ENCODE results near the gene ERCC2. TPM values are rescaled to one million over a fixed set of nuclear protein-coding genes. Genes with fewer than 3 reads are reported as not detected.
"Not testable (repeated sequence)": the region's sequence is repeated elsewhere in the genome, so short reads cannot be mapped to it uniquely, and the experiment has no call there.

The ERCC2 gene
- total RNA-seq, 1 experiment from 2014 or later, result 51.7 TPM

DNA sequence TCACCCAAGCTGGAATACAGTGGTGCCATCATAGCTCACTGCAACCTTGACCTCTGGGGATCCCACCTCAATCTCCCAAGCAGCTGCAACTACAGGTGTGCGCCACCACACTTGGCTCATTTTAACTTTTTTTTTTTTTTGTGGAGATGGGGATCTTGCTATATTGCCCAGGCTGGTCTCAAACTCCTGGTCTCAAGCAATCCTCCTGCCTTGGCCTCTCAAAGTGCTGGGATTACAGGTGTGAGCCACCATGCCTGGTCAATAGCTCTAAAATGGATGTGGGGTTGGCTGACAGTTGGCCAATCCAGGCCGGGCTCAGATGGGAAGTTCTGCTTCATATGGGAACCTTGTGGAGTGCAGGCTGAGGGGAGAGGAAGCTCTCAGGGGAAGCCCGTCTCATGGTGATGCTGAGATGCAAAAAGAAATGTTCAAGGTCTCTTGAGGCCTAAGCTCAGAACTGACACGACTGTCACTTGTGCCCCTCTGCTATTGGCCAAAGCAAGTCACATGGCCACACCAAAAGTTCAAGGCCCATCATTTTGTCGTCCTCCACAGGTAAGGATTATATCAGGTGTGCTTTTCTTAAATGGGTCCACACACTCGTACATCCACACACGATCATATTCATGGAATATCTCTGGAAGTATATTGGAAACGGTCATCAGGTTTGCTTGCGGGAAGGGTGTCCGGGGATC is 36.6 kb downstream of the ERCC2 start:
- DNase-seq (ENCODE audit: low read depth), result no peak

DNA sequence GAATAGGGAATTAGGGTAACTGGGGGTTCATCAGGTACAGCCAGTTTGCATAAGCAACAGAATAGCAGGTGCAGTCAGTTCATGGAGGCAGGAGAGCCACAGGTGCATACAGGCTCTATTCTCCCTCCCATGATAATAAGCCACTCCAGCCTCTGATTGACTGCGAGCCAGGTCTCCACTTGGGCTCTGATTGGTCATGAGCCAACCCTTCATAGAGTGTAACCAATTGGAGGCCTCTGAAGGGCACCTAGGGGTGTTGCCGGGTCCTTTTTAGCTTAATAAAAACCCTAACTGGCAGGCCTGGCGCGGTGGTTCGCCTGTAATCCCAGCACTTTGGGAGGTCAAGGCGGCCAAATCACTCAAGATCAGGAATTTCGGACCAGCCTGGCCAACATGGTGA is 39.0 kb downstream of the ERCC2 start:
- no peak for DNase-seq (ENCODE audit: low read depth)

DNA sequence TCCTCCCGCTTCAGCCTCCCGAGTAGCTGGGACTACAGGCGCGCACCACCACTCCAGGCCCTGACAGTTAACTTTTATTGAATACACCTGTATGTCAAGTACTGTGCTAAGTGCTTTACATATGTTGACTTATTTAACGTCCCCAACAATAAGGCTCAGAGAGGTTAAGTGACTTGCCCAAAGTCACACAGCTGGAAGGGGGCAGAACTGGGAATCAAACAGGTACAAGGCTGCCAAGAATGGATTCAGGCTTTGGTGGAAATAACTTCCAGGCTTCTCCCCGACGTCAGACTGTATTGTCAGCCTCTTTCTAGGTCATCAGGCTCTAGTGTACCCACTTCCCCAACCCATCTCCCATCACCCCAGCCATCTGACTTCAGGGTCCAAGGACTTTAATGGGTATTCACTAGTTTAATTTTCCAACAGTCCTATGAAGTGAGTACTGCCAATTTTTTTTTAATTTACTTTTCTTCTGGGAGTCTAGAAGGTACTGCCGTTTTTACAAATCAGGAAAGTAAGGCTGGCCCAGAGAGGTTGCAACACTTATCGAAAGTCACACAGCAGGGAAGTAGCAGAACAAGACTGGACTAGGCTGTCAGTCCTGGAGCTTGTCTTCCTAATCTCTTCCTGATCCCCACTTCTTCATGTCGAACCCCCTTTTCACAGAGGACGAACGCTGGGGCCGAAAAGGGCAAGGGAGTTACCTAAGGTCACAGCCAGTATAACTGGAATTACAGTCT is 42.8 kb downstream of the ERCC2 start:
- no peak for DNase-seq (ENCODE audit: low read depth)

DNA sequence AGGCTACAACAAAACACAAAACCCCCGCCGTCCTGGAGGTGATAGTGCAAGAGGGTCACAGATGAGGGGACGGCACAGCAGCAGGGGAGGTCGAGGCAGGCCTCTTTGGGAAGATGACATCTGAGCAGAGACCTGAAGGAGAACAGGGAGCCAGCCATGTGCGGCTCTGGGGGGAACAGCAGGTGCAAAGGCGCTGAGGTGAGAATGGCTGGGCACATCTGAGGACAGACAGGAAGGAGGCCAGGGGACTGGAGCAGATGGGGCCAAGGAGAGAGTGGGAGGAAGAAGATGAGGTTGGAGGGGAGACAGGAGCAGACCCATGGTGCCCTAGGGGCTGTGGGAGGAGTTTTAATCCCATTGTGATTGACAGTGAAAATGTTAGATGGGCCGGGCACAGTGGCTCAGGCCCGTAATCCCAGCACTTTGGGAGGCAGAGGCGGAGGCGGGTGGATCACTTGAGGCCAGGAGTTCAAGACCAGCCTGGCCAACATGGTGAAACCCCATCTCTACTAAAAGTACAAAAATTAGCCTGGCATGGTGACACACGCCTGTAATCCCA is 45.9 kb downstream of the ERCC2 start:
- DNase-seq (ENCODE audit: low read depth), result no peak

DNA sequence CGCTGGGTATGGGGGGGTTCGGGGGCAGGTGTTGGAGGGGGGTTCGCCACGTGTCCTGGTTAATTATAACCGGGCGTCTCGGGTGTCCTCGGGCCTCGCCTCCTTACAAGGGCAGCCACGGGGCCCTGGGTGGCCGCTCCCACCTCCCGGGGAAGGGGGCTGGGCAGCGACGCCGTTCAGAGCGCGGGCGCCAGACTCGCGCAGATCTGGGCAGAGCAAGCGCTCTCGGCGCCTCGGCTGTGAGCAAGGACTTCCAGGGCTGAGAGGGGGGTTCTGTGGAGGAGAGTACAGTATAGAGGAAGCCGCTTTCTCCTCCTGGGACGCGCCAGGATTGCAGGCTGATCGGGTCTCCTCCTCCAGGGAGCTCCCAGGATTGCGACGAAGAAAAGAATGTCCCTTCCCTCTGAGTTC is 46.7 kb downstream of the ERCC2 start:
- no peak for DNase-seq (ENCODE audit: low read depth)

DNA sequence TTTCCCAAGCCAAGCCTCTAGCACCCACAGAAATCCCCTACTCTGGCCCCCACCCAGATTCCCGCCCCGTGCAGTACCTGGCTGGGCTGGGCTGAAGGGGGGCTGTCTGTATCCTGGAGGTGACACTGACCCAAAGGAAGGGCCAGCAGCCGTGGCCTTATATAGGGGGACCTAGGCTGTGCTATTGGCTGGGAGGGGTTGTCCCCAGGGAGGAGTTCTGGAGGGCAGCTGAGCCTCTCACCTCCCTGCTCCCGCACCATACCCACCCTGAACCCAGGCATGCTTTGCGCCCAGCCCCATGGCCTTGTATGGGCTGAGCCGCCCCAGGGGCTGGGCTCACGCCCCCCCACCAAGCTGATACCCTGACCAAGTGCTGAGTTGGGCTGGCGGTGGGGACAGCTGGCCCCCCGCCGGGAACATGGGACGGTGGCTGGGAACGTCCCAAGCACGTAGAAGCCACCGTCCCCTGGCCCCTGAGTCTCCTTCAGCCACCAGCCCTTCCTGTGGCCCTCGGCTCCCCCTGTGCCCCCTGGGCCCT is 47.6 kb downstream of the ERCC2 start, which contains the start of gene CKM:
CKM (minus strand) TSS at position 132 of the 538 bp plus-strand sequence. CDS start 3,162 bp downstream, outside the sequence.
- no peak for DNase-seq (ENCODE audit: low read depth)

DNA sequence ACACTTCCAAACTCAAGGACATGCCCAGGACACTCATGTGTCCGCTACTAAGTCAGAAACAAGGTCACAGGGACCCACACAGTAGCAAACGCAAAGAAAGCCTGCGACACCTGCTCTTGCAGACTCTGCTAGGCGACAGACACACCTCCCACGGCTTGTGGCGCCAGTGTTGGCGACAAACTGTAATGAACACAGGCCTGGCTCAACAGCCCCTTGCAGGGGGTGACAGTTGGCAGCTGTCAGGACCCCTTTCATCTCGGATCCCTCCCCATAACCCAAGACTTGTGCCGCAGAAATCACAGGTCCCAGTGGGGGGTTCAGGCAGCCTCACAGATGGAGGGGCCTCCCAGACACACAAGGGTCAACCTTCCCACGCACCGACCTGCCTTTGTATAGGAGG is 48.1 kb downstream of the ERCC2 start:
- no peak for DNase-seq (ENCODE audit: low read depth)

DNA sequence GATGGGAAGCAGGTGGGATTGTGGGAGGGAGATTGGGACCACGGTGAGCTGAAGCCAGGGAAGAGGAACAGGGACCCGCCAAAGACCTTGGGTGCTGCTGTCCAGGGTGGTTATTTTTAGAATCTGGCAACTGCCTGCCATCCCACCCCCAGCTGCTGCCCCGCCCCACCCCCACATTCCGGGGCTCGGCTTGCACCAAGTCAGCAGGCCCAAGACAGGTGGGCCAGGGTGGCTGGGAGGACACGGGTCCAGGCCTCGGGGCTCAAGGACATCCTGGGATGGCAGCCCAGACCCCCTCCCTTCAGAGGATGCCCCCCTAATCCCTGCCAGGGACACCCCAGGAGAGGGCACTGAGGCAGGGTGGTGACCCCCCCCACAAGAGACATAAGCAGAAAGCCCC is 48.5 kb downstream of the ERCC2 start:
- DNase-seq (ENCODE audit: low read depth), result no peak

DNA sequence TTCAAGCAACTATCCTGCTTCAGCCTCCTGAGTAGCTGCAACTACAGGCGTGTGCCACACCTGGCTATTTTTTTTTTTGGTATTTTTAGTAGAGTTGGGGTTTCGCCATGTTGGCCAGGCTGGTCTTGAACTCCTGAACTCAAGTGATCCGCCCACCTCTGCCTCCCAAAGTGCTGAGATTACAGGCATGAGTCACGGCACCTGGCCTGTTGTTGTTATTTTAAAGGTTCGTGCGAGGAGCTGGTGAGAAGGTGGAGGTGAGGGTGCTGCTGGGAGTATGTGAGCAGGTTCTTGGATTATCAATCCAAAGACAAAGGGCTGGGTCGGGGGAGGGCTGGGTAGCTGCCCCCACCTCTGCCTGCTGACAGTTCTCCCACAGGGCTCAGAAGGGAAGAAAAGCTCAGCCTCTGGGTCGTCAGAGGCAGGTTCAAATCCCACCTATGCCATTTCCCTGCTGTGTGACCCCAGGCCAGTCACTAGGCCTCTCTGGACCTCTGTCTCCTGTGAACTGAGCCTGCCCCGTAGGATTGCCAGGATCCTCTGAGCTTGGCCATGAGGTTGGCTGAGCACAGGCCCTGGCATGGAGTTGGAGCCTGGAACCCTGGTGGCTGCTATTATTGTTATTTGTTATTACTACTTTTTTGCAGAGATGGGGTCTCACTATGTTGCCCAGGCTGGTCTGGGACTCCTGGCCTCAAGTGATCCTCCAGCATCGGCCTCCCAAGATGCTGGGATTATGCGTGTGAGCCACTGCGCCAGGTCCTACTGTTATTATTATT is 49.2 kb downstream of the ERCC2 start:
- no peak for DNase-seq (ENCODE audit: low read depth)

DNA sequence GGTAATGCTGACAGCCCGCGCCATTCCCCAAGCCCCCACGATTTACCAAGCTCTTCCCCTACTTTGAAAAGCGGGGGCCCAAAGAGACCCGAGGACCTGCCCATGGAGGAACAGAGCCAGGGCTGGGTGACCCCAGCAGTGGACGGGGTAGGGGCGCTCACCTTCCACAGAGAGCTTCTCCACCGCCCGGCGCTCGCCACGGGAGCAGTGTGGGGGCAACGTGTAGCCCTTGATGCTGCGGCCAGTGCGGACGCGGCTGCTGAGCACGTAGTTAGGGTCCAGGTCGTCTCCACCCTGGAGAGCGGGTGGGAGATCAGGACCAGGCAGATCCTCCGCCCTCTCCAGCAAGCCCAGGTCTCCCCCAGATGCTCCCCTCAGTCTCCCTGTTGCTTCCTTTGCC is 55.1 kb downstream of the ERCC2 start:
- DNase-seq (ENCODE audit: low read depth), result no peak

DNA sequence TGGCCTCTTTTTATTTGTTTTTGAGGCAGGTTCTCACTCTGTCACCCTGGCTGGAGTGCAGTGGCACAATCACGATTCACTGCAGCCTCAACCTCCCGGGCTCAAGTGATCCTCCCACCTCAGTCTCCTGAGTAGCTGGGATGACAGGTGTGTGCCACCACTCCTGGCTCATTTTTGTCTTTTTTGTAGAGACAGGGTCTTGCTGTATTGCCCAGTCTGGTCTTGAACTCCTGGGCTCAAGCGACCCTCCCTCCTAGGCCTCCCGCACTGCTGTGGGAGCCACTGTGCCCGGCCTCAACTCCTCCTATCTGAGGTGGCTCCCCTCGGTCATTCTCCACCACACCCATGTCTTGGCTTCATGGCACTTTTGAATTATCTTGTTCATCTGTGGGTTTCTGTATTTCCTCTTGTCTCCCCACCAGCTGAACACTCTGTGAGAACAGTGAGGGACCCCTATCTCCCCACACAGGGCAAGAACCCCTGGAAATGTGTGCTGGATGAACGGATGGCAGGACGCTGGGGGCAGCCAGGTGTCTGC is 55.6 kb downstream of the ERCC2 start:
- no peak for DNase-seq (ENCODE audit: low read depth)

DNA sequence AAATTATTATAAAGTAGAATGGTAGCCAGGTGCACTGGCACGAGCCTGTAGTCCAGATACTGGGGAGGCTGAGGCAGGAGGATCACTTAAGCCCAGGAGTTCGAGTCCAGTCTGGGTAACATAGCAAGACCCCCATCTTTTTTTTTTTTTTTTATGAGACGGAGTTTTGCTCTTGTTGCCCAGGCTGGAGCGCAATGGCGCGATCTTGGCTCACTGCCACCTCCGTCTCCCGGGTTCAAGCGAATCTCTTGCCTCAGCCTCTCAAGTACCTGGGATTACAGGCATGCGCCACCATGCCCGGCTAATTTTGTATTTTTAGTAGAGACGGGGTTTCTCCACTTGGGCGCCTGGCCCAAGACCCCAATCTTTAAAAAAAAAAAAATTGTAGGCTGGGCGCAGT is 58.1 kb downstream of the ERCC2 start:
- DNase-seq (ENCODE audit: low read depth), result not testable (repeated sequence)

DNA sequence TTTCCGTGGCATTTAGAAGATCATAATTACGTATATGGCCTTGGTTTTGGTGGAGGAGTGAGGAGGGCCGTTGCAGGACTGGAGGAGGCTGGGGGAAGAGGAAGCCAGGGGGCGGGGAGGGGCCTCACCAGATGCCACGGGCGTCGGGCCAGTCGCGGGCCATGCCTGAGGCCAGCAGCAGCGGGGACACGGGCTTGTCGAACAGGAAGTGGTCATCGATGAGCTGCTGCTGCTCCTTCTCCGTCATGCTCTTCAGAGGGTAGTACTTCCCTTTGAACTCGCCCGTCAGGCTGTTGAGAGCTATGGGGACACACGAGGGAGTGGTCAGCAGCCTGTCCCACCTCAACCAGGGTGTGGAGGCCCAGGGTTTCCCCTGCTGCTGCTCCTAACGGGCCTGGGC is 58.8 kb downstream of the ERCC2 start:
- DNase-seq (ENCODE audit: low read depth), result no peak

DNA sequence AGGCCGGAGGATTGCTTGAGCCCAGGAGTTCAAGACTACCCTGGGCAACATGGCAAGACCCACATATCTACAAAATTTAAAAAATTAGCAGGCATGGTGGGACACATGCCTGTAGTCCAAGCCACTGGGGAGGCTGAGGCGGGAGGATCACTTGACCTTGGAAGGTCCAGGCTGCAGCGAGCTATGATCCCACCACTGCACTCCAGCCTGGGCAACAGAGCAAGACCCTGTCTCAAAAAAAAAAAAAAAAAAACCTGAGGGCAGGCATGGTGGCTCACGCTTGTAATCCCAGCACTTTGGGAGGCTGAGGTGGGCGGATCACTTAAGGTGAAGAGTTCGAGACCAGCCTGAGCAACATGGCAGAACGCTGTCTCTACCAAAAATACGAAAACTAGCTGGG is 61.1 kb downstream of the ERCC2 start:
- not testable (repeated sequence) for DNase-seq (ENCODE audit: low read depth)

DNA sequence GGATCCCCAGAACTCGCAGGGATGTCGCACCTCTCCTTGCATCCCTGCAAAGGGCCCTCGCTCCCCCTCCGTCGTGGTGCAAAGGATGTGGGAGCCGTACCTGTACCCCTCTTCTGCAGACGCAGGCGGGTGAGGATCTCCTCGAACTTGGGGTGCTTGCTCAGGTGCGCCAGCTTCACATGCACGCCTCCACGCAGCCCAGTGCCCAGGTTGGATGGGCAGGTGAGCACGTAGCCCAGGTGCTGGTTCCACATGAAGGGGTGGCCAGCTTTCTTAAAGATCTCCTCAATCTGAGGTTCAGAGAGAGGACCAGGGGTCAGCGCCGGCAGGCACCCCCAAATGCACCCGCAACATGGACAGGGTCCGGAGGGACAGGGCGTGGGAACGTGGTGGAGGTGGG is 63.0 kb downstream of the ERCC2 start:
- no peak for DNase-seq (ENCODE audit: low read depth)

DNA sequence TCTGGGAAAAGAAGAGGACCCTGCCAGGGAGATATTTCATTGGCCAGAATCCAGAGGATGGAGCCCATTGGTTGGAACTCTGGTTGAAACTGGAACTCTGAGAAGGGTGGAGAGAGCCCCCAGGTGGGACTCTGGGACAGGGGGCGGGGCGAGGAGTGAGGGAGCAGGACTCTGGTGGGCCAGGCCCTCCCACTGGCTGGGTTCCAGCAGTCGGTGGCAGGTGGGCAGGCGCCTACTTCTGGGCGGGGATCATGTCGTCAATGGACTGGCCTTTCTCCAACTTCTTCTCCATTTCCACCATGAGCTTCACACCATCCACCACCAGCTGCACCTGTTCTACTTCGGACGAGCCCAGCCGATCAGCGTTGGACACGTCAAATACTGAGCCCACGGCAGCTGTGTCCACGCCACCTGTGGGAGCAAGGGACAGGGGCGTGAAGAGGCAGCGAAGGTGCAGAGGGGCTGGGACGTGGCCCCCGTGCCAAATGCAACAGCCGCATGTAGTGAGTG is 63.8 kb downstream of the ERCC2 start:
- no peak for DNase-seq (ENCODE audit: low read depth)

DNA sequence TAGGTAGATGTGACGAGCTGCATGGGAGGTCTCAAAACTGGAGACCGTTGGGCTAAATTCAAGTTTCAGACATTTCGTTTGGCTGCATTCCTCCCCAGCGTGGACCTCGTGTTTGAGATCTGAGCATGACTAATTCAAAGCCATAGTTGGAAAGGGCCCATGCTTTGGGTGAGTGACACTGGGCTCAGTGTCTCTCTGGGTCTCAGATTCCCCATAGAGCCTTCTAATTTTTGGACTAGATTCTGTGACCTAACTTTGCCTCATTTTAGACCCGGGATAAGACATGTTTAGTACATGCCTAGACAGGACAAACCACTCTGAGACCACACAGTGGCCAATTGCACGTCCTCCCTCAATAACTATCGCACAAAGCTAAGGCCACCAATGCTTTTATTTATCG is 64.3 kb downstream of the ERCC2 start:
- peak; percentile 25 for DNase-seq (ENCODE audit: low read depth)

DNA sequence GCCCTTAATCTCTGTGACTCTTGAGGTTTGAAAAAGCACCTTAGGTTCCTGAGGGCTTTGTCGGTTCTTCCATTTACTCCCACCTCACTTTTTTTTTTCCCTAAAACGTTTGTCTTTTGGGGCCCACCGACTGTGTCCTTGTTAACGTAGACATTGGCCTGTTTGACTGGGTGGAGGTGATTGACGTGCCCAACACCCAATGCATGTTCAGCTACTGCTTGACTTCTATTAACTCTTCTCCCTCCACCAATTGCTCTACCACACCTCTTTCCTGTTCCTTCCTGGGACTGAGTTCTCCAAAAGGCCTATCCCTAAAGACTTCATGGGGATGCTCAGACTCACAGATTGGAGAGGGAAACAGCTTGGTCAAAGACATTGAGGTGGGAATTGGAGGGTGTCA is 65.0 kb downstream of the ERCC2 start:
- no peak for DNase-seq (ENCODE audit: low read depth)

DNA sequence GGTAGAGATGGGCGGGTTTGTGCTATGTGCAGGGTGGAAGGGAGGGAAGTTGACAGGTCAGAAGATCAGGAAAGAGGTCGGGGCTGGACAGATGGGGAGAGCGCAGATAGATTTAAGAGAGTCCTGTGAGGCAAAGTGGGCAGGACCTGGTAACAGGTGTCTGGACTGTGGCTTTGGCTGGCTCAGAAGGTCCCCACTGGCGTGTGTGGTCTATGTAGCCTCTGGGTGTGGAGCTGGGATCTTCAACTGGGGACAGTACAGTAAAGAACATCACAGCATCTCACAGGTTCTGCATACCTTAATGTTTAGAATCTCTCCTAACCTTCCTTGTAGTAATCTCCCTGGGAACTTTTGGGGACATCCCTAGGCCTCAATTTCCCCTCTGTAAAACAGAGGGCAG is 65.4 kb downstream of the ERCC2 start:
- no peak for DNase-seq (ENCODE audit: low read depth)

DNA sequence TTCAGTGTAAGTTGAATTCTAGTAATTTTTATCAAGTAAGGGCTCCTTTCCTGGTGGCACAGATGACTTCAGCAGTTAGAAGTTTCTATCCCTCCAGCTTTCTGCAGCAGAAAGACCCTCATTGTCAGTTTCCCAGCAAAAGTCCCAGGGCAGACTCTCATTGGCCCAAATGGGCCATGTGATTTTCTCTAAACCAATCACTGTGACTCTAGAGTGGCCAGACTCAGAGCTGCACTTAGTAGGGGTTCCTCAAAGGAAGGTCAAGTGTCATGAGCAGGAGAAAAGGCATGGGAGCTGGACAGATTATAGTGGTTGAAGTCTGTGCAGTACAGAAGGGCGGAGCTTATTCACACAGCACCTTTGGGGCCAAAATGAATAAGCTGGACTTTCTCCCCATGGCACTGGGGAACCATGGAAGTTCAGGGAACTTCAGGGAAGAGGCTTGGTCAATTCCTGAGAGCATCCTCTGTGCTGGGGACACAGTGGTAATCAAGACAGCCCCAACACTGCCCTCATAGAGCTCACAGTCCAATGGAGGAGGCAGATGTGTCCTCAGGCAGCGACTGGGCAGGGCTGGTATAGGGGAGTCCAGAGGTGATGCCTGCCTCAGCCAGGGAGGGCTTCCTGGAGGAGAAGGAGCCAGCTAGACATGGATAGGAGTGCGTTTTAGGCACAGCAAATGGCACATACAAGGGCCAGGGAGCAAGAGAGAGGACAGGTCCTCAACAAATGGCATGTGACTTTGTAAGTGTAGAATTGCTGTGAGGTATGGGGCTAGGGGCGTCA is 66.0 kb downstream of the ERCC2 start:
- no peak for DNase-seq (ENCODE audit: low read depth)
